Fibroblast of pulmonary artery (primary cell): ENCODE results near the gene ARID1A.
"Not testable (repeated sequence)": the region's sequence is repeated elsewhere in the genome, so short reads cannot be mapped to it uniquely, and the experiment has no call there.

Source experiments
- DNase-seq: peaks from one replicate; pipeline ENCODE4 v3.0.0-alpha.2; 2010; ENCODE audit warnings: low read depth
- H3K4me3 ChIP-seq: replicated peaks from 2 replicates; pipeline ENCODE4 v1.5.1; 2011; ENCODE audit warnings: low read depth, mild to moderate bottlenecking, control low read depth, low read length, moderate library complexity
- TF ChIP-seq, protein P1 (sequence below): IDR thresholded peaks from 2 replicates; pipeline ENCODE4 v1.5.1; 2011; ENCODE audit warnings: mild to moderate bottlenecking, control low read depth, low read length, inconsistent platforms; ENCODE audit errors: missing control alignments

The ARID1A gene

GRCh38 chr1:26810105-26810504 is 114.3 kb downstream of the ARID1A start:
- not testable (repeated sequence) for H3K4me3 ChIP-seq
- TF ChIP-seq, protein P1, sequence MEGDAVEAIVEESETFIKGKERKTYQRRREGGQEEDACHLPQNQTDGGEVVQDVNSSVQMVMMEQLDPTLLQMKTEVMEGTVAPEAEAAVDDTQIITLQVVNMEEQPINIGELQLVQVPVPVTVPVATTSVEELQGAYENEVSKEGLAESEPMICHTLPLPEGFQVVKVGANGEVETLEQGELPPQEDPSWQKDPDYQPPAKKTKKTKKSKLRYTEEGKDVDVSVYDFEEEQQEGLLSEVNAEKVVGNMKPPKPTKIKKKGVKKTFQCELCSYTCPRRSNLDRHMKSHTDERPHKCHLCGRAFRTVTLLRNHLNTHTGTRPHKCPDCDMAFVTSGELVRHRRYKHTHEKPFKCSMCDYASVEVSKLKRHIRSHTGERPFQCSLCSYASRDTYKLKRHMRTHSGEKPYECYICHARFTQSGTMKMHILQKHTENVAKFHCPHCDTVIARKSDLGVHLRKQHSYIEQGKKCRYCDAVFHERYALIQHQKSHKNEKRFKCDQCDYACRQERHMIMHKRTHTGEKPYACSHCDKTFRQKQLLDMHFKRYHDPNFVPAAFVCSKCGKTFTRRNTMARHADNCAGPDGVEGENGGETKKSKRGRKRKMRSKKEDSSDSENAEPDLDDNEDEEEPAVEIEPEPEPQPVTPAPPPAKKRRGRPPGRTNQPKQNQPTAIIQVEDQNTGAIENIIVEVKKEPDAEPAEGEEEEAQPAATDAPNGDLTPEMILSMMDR, result peak; percentile 82
- peak; percentile 72 for DNase-seq

- H3K4me3 ChIP-seq, result no peak overlapping the region
- DNase-seq, result no peak
- TF ChIP-seq, protein P1, result no peak
Observed at GRCh38 chr1:26811057-26811456, 115.2 kb downstream of the ARID1A start.

- DNase-seq, result no peak
- no peak overlapping the region for H3K4me3 ChIP-seq
- TF ChIP-seq, protein P1, result no peak
Observed at GRCh38 chr1:26811708-26812107, 115.9 kb downstream of the ARID1A start.

GRCh38 chr1:26814377-26814776 is 118.6 kb downstream of the ARID1A start:
- TF ChIP-seq, protein P1, result no peak
- no peak overlapping the region for H3K4me3 ChIP-seq
- DNase-seq, result no peak

- TF ChIP-seq, protein P1, result no peak
- no peak overlapping the region for H3K4me3 ChIP-seq
- DNase-seq, result no peak
Observed at GRCh38 chr1:26814893-26815292, 119.1 kb downstream of the ARID1A start.

DNA sequence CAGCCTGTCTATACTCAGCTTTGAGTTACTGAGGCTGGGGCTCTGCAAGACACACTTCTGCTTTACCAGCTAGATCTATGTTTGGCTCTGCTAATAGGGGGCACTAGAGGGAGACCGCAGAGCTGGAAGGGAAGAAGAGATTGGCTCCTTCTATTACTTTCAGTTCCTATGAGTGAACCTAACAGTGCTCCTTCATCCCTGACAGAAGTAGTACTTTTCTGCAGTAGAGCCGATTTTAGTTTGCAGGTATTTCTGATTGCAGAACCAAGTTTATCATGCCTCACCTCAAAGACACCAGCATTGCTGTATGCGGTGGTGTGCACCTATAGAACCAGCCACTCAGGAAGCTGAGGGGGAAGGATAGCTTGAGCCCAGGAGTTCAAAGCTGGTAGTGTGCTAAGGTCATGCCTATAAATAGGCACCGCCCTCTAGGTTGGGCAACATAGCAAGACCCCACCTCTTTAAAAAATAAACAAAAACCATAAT is 125.0 kb downstream of the ARID1A start:
- H3K4me3 ChIP-seq, result no peak overlapping the region
- no peak for DNase-seq
- TF ChIP-seq, protein P1, result peak; percentile 9

- TF ChIP-seq, protein P1, result no peak
- no peak for DNase-seq
- no peak overlapping the region for H3K4me3 ChIP-seq
Observed at GRCh38 chr1:26822737-26823395, 127.1 kb downstream of the ARID1A start.
